Measurements from ENCODE around the gene C3orf18.

C3orf18 gene

DNA sequence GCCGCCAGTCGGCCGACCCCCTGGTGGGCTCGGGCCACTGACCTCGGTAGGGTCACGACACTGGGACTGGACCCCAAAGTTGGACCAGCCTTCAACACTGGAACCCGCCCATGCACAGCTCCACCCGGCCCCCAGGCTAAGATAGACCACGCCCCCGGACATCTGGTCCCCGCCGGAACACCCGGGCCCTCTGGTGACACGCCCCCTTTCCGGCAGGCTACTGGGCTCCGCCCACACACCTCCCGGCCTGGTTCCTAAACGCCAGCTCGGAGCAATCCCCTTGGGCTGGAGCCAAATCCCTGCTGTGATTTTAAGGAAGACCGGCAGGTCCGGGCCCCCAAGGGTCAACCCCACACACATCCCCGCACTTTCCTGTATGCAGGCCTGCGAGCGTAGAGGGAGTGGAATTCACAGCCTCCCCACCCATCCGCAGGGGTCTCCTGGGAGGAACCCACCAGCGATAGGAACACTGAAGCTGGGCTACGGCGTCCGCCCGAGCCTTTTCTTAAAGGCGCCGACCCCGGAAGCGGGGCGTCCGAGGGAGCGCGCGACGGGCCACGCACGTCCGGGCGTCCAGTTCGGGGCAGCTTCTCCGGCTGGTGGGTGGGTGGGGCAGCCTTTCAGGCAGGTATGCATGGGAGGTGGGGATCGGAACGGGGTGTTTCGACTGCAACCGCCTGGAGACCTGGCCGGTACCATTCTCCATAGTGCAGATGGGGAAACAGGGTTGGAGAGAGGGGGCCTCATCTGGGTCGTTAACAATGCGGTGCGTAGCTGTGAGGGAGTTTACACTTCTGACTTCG lies 1.6 kb upstream of the C3orf18 start, which contains the start of gene HEMK1:
TSS of gene HEMK1 (plus strand) at position 576 of the 803 bp plus-strand sequence. CDS start 1,583 bp downstream, outside the sequence.
- no peak for TF ChIP-seq SUZ12 (IDR thresholded peaks at IDR 0.05; ENCODE audit: extremely low read depth, insufficient read depth, insufficient read length)
- no peak for TF ChIP-seq ZNF274 (IDR thresholded peaks at IDR 0.05; ENCODE audit: low read depth, low read length)
- no peak for TF ChIP-seq YY1 (IDR thresholded peaks at IDR 0.05; ENCODE audit: insufficient read depth, insufficient read length)
- peak; percentile 91 for DNase-seq (ENCODE audit: low read depth, low spot score)
- H3K4me1 ChIP-seq (ENCODE audit: insufficient read depth, insufficient read length): peaks cover 7% of the 10 kb centered on the region
- H3K9ac ChIP-seq (ENCODE audit: insufficient read length, low read depth): peak within 1 kb of the TSS; percentile 89
- no peaks in the 10 kb centered on the region for H3K9me3 ChIP-seq (ENCODE audit: insufficient read depth, low read length)
- H3K27me3 ChIP-seq (ENCODE audit: insufficient read depth, insufficient read length): peaks cover 17% of the 10 kb centered on the region
- H3K36me3 ChIP-seq (ENCODE audit: insufficient read depth, insufficient read length, low read length): peaks cover 39% of the 10 kb centered on the region
- H3K4me3 ChIP-seq (ENCODE audit: insufficient read length, low read depth): peak within 1 kb of the TSS; percentile 81

DNA sequence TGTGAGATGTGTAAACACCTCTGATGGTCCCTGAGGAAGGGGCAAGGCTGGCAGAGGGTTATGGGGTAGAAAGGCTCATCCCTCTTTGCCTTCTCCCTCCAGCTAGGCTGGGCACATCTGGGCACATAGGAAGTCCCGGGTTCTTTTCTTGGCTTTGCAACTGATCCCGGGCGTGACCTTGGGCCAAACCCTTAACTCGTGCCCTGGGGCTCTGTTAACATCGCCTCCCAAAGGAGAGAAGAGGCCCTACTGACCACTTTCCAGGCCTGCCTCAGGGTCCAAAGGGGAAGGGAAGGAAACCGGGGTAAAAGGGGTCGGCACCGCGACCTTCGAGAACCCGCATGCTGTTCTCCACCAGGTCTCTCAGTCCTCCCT lies 549 bp downstream of the C3orf18 start:
- DNase-seq (ENCODE audit: low read depth, low spot score): no peak
- Histone ChIP-seq H3K4me3 (ENCODE audit: insufficient read length, low read depth) (peak overlapping the region; percentile 38), H3K9ac (ENCODE audit: insufficient read length, low read depth) (peak overlapping the region; percentile 80), H3K27me3 (ENCODE audit: insufficient read depth, insufficient read length) (peaks cover 17% of the 10 kb centered on the region), H3K36me3 (ENCODE audit: insufficient read depth, insufficient read length, low read length) (peaks cover 17% of the 10 kb centered on the region), H3K4me1 (ENCODE audit: insufficient read depth, insufficient read length) (peaks cover 7% of the 10 kb centered on the region), H3K9me3 (ENCODE audit: insufficient read depth, low read length) (no peaks in the 10 kb centered on the region)
- TF ChIP-seq YY1 (IDR thresholded peaks at IDR 0.05; ENCODE audit: insufficient read depth, insufficient read length): no peak
- TF ChIP-seq ZNF274 (IDR thresholded peaks at IDR 0.05; ENCODE audit: low read depth, low read length): no peak
- no peak for TF ChIP-seq SUZ12 (IDR thresholded peaks at IDR 0.05; ENCODE audit: extremely low read depth, insufficient read depth, insufficient read length)

DNA sequence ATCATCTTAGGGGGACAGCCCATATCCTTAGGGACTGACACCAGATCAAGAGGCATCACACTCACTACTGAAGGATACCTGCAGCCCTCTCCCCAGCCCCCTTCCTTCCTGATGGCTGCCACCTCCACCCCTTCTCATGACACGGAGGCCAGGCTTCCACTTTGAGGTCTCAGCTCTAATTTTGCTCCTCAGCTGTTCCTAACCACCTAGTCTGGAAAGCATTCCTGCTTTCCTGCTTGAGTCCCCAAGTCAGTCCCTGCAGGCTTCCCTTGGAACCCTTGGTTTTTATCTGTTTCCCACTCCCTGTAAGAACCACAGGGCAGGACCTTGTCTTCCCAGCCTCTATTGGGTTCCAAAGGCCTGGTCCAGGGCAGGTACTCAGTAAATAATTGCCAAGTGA lies 3.2 kb downstream of the C3orf18 start:
- H3K4me1 ChIP-seq (ENCODE audit: insufficient read depth, insufficient read length): peaks cover 10% of the 10 kb centered on the region
- no peak overlapping the region for H3K4me3 ChIP-seq (ENCODE audit: insufficient read length, low read depth)
- H3K36me3 ChIP-seq (ENCODE audit: insufficient read depth, insufficient read length, low read length): no peaks in the 10 kb centered on the region
- no peak for DNase-seq (ENCODE audit: low read depth, low spot score)
- peaks cover 17% of the 10 kb centered on the region for H3K27me3 ChIP-seq (ENCODE audit: insufficient read depth, insufficient read length)
- H3K9me3 ChIP-seq (ENCODE audit: insufficient read depth, low read length): no peaks in the 10 kb centered on the region
- no peak for TF ChIP-seq YY1 (IDR thresholded peaks at IDR 0.05; ENCODE audit: insufficient read depth, insufficient read length)
- TF ChIP-seq SUZ12 (IDR thresholded peaks at IDR 0.05; ENCODE audit: extremely low read depth, insufficient read depth, insufficient read length): no peak
- TF ChIP-seq ZNF274 (IDR thresholded peaks at IDR 0.05; ENCODE audit: low read depth, low read length): no peak
- H3K9ac ChIP-seq (ENCODE audit: insufficient read length, low read depth): no peak overlapping the region

DNA sequence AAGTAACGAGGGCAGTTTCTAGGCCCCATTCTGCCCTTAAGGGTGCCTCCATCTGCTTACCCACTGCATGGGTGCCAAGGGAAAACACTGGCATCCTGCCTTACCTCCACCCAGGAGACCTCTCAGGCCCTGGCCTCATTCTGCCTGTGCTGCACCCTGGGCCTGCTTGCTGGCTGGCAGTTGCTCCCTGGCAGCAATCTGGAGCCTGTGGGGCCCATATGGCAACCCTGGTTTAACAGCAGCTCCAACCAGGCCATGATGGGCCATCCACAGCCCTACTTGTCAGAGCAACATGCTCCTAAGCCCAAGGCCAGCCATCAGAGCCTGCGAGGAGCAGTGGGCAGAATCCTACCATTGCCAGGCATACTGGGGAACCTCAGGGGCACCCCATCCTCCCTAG lies 3.7 kb downstream of the C3orf18 start:
- peaks cover 10% of the 10 kb centered on the region for H3K4me1 ChIP-seq (ENCODE audit: insufficient read depth, insufficient read length)
- H3K36me3 ChIP-seq (ENCODE audit: insufficient read depth, insufficient read length, low read length): no peaks in the 10 kb centered on the region
- H3K4me3 ChIP-seq (ENCODE audit: insufficient read length, low read depth): no peak overlapping the region
- no peaks in the 10 kb centered on the region for H3K9me3 ChIP-seq (ENCODE audit: insufficient read depth, low read length)
- H3K9ac ChIP-seq (ENCODE audit: insufficient read length, low read depth): no peak overlapping the region
- no peak for DNase-seq (ENCODE audit: low read depth, low spot score)
- TF ChIP-seq YY1 (IDR thresholded peaks at IDR 0.05; ENCODE audit: insufficient read depth, insufficient read length) (no peak), ZNF274 (IDR thresholded peaks at IDR 0.05; ENCODE audit: low read depth, low read length) (no peak), SUZ12 (IDR thresholded peaks at IDR 0.05; ENCODE audit: extremely low read depth, insufficient read depth, insufficient read length) (no peak)
- H3K27me3 ChIP-seq (ENCODE audit: insufficient read depth, insufficient read length): peaks cover 17% of the 10 kb centered on the region

DNA sequence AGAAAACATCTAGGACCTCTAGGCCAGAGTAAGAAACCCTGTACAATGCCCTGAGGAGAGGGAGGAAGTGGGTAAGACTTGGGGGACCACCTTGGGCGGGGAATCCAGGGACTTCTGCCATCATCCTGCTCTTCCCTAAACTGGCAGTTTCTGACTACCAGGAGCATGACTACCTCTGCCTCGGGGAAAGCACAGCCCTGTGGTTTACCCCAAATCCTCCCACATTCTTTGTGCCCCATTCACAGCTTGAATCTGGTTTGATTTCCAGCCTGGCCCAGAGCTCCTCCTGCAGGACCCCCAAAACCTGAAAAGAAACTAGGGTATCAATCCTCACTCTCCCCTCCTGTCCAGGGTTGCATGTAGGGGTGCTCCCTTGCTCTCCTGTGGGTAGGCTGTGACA lies 4.7 kb downstream of the C3orf18 start:
- no peak for TF ChIP-seq YY1 (IDR thresholded peaks at IDR 0.05; ENCODE audit: insufficient read depth, insufficient read length)
- TF ChIP-seq ZNF274 (IDR thresholded peaks at IDR 0.05; ENCODE audit: low read depth, low read length): no peak
- TF ChIP-seq SUZ12 (IDR thresholded peaks at IDR 0.05; ENCODE audit: extremely low read depth, insufficient read depth, insufficient read length): no peak
- Histone ChIP-seq H3K27me3 (ENCODE audit: insufficient read depth, insufficient read length) (peaks cover 17% of the 10 kb centered on the region), H3K9ac (ENCODE audit: insufficient read length, low read depth) (no peak overlapping the region), H3K9me3 (ENCODE audit: insufficient read depth, low read length) (no peaks in the 10 kb centered on the region), H3K36me3 (ENCODE audit: insufficient read depth, insufficient read length, low read length) (no peaks in the 10 kb centered on the region), H3K4me3 (ENCODE audit: insufficient read length, low read depth) (no peak overlapping the region), H3K4me1 (ENCODE audit: insufficient read depth, insufficient read length) (peaks cover 10% of the 10 kb centered on the region)
- no peak for DNase-seq (ENCODE audit: low read depth, low spot score)

DNA sequence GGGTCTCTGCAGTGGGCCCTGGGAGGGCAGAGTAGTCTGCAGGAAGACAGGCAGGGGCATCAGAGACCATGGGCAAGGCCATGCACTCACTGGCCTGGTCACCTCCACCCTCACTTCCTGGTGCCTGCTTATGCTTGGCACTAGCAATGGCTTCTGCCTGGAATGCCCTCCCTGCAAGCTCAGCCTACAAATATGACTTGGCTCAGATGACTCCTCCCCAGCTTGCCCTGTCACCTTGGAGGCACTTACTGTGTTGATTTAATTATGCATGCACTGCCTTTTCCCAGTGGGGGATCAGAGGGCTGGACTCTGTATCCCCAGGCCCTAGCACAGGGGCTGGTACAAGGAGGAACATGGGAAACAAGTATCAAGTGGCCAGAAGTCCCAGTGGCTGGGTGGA lies 7.8 kb downstream of the C3orf18 start:
- Histone ChIP-seq H3K27me3 (ENCODE audit: insufficient read depth, insufficient read length) (no peaks in the 10 kb centered on the region), H3K36me3 (ENCODE audit: insufficient read depth, insufficient read length, low read length) (no peaks in the 10 kb centered on the region), H3K9me3 (ENCODE audit: insufficient read depth, low read length) (no peaks in the 10 kb centered on the region), H3K4me3 (ENCODE audit: insufficient read length, low read depth) (no peak overlapping the region), H3K9ac (ENCODE audit: insufficient read length, low read depth) (no peak overlapping the region), H3K4me1 (ENCODE audit: insufficient read depth, insufficient read length) (peaks cover 10% of the 10 kb centered on the region)
- DNase-seq (ENCODE audit: low read depth, low spot score): no peak
- TF ChIP-seq SUZ12 (IDR thresholded peaks at IDR 0.05; ENCODE audit: extremely low read depth, insufficient read depth, insufficient read length): no peak
- TF ChIP-seq ZNF274 (IDR thresholded peaks at IDR 0.05; ENCODE audit: low read depth, low read length): no peak
- no peak for TF ChIP-seq YY1 (IDR thresholded peaks at IDR 0.05; ENCODE audit: insufficient read depth, insufficient read length)

DNA sequence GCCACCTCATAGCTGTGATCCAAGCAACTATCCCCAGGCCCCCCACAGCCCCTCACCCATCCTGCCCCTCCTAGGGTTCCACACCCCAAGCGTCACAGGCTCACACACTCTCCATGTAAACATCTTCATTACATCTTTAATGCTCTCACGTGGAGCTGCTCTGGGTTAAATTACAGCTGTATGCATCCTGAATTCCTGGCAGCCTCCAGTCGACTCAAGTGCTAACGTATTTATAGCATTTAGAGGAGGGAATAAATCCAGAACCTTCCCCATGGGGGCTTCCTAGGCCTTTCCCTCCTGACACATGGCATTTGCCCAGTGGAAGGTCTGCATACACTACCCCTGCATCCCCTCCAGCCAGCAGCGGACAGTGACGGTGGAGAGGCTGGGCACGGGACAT lies 9.6 kb downstream of the C3orf18 start:
- no peak overlapping the region for H3K9ac ChIP-seq (ENCODE audit: insufficient read length, low read depth)
- no peak for TF ChIP-seq ZNF274 (IDR thresholded peaks at IDR 0.05; ENCODE audit: low read depth, low read length)
- no peak for TF ChIP-seq YY1 (IDR thresholded peaks at IDR 0.05; ENCODE audit: insufficient read depth, insufficient read length)
- TF ChIP-seq SUZ12 (IDR thresholded peaks at IDR 0.05; ENCODE audit: extremely low read depth, insufficient read depth, insufficient read length): no peak
- H3K9me3 ChIP-seq (ENCODE audit: insufficient read depth, low read length): no peaks in the 10 kb centered on the region
- H3K4me1 ChIP-seq (ENCODE audit: insufficient read depth, insufficient read length): peaks cover 10% of the 10 kb centered on the region
- peaks cover 4% of the 10 kb centered on the region for H3K27me3 ChIP-seq (ENCODE audit: insufficient read depth, insufficient read length)
- H3K36me3 ChIP-seq (ENCODE audit: insufficient read depth, insufficient read length, low read length): no peaks in the 10 kb centered on the region
- H3K4me3 ChIP-seq (ENCODE audit: insufficient read length, low read depth): no peak overlapping the region
- DNase-seq (ENCODE audit: low read depth, low spot score): no peak

Data from NT2/D1 (cell line).